NOMO-1 treated with DMSO at 0.1 percent for 48 hours (cell line): ENCODE results near the gene UBE2E2.

Experiments
- DNase-seq: peaks from one replicate; lab custom pipeline; 2025; ENCODE audit not compliant: unreplicated experiment; lab: John Stamatoyannopoulos, UW

UBE2E2 gene

DNA sequence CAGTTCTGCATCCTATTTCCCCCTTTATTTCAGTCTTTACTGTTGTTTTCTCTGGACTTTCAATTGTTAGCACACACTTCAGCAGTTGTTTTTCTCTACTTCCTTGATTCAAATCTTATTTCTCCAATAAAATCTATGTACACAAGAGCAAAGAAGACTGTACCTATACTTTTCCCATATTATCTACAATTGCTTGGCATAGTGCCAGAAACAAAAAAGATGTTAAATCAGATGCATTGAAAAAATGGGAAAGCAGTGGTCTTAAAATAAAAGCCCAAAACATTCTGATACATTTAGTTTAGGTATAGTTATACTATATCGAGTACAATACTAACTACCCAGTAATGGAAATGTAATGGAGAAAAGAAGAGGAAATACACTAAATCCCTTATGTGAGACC, 265.1 kb downstream of the UBE2E2 start:
- DNase-seq, result no peak

- DNase-seq, result peak; percentile 31
These were observed 271.6 kb downstream of the UBE2E2 start for GRCh38 chr3:23474580-23475357.

GRCh38 chr3:23475446-23475845, 272.3 kb downstream of the UBE2E2 start:
- no peak for DNase-seq

GRCh38 chr3:23479026-23479425, 275.9 kb downstream of the UBE2E2 start:
- no peak for DNase-seq

DNA sequence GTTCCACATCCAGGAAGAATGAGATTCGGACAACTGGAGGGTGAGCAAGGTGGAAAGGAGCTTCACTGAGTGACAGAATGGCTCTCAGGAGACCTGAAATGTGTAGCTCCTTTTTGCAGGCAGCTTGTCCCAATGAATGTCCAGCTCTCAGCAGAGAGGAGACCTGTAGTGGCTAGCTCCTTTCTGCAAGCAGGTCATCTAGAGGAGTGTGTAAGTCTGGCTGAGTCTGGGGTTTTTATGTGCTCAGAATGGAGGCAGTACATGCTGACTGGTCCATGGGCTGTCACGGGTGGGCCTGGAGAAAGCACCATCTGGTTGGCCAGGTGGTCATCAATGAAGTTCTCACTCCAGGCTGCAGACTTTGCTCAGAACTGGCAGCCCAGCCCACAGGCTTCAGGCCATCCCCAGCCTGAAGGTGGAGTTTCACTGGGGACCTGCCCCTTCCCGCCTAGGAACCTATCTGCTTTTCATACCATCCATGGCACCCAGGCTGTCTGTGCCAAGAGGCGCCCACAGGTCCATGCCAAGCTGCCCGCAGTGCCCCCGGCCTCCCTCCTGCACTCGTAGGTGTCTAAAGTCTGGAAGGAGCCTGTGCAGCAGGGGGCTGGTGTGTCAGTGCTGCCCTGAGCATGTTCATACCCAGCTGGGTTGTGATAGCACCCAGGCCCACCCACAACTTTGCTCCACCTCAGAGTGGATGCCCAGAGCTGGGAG, 276.6 kb downstream of the UBE2E2 start:
- DNase-seq, result no peak

DNA sequence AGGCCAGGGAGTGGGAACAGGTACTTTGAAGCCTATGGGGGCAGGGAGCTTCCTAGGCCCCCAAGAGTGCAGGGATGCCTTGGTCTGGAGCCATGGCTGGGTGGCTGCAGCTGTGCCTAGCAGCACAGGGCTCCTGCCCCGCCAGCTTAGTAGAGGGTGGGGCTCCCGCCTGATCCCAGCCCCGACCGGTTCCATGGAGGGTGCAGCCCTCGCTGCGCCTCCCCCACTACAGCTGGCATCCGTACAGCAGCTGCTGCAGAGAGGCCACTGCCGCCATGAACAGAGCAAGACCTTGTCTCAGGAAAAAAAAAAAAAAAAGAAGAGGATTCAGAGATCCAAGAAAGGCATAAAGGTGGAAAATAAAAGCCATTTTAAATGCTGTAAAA, 277.2 kb downstream of the UBE2E2 start:
- no peak for DNase-seq

- no peak for DNase-seq
These were observed 278.0 kb downstream of the UBE2E2 start for GRCh38 chr3:23481011-23481615.

GRCh38 chr3:23481616-23482278, 278.6 kb downstream of the UBE2E2 start:
- DNase-seq, result peak; percentile 59

DNA sequence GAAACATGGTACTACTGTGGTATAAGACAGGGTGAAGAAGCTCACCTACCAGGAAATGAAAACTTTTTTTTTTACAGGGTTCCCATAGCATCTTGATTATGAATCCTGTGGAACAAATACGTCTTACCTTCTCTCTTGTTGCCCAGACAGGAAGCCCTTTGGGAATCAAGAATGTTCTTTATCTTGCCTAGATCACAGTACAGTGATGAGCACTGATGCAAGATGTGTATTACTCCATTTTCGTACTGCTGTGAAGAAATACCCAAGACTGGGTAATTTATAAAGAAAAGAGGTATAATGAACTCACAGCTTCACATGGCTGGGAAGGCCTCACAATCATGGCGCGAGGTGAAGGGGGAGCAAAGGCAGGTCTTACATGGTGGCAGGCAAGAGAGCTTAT, 281.3 kb downstream of the UBE2E2 start:
- no peak for DNase-seq

GRCh38 chr3:23485922-23486321, 282.8 kb downstream of the UBE2E2 start:
- no peak for DNase-seq

DNA sequence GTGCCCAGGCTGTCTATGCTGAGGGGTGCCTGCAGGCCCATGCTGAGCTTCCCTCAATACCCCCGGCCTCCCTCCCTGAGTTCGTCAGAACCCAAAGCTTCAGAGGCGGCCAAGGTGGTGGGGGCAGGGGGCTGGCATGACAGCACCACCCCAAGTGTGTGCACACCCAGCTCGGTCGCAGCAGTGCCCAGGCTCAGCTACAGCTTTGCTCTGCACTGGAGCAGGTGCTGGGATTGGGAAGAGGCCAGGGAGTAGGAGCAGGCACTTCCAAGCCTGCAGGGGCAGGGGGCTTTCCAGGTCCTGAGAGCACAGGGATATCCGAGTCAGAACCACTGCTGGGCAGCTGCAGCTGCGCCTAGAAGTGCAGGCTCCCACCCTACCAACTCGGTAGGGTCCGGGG, 283.9 kb downstream of the UBE2E2 start:
- DNase-seq, result no peak

DNA sequence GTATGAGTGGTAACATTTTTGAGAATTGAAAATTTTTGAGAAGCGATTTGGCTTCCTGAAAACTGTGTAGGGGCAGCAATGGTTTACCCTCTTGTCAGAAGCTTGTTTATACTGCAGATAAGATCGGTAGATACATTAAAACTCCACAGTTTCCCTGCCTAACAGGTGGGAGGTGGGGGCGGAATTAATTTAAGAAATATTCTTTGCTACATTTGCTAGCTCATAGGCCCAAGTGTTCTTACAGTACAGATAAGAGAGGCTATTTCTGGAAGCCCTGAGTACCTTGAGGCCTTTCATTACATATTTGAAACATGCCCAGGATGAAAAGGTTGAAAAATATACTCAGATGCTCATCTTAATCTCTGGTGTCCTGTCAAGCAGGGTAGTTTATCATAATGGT, 285.5 kb downstream of the UBE2E2 start:
- no peak for DNase-seq

DNA sequence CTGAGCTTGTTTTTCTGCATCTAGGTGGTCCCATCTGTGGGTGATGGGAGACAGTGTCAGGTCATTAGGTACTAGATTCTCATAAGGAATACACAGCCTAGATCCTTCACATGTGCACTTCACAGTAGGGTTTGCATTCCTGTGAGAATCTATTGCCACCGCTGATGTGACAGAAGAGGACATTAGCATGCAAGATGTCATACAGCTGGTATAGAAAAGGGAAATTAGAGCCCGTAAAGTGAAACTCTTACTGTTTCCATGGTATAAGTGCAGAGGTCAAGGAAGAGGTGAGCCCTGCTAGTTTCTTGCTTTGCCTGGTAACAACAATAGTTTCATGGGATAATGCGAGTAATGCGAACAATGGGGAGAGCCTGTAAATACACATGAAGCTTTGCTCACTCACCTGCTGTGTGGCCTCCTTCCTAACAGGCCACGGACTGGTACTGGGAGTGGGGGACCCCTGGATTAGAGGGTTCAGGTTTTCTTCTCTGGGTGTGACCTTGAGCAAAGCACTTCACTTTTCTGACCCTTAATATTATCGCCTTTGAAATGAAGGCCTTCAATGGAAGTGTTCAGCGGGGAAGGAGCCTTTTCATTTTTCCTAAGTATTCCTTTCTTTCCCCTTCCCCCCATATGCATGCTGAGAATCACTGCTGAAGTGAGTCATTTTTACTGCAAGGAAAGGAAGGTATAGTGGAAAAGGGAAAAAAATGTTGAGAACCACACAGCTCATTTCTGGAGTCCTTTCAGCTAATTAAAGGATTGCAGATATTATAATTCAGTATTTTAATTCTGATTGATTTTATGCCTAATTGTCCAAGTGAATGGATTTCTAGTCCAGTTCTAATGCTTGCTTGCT, 286.4 kb downstream of the UBE2E2 start:
- no peak for DNase-seq

GRCh38 chr3:23490459-23490858, 287.3 kb downstream of the UBE2E2 start:
- no peak for DNase-seq

GRCh38 chr3:23492057-23492456, 288.9 kb downstream of the UBE2E2 start:
- DNase-seq, result no peak

GRCh38 chr3:23493889-23494288, 290.8 kb downstream of the UBE2E2 start:
- no peak for DNase-seq

GRCh38 chr3:23494967-23495366, 291.8 kb downstream of the UBE2E2 start:
- DNase-seq, result no peak

- DNase-seq, result no peak
These were observed 292.4 kb downstream of the UBE2E2 start for GRCh38 chr3:23495507-23495906.

DNA sequence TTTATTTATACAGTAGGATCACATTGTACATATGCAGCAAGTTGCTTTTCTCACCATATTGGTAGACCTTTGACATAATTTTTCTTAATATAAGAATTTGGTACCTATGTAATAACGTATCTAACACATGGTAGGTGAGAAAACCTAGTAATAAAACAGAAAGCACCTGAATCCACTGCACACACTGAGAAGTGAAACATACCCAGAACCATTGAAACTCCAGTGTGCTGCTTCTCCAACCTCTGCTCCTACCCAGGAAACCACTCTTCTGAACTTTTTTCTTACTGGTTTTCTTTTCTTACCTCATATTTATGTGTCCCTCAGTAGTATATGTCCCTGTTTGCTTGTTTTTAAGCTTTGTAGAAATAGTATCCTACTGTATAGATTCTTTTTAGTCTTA, 293.0 kb downstream of the UBE2E2 start:
- no peak for DNase-seq

- no peak for DNase-seq
These were observed 294.0 kb downstream of the UBE2E2 start for GRCh38 chr3:23497156-23497555.
